Skeletal muscle tissue (tissue), 4 donors: ENCODE results near the gene PIAS2. TPM values are rescaled to one million over a fixed set of nuclear protein-coding genes. Genes with fewer than 3 reads are reported as not detected.
"Not testable (repeated sequence)": the region's sequence is repeated elsewhere in the genome, so short reads cannot be mapped to it uniquely, and the experiment has no call there.

ENCODE experiments used
- H3K27ac ChIP-seq: one replicate; pipeline ENCODE4 v1.7.0; 2013; ENCODE audit warnings: mild to moderate bottlenecking, low read depth, low read length, inconsistent platforms
- H3K27me3 ChIP-seq, 3 donors: one replicate each; pipeline ENCODE4 v1.7.0; 2013; ENCODE audit warnings: low read length in 3 of 3; ENCODE audit not compliant: control insufficient read depth in 3 of 3, insufficient read depth in 3 of 3
- H3K36me3 ChIP-seq, 3 donors: one replicate each; pipeline ENCODE4 v1.7.0; 2013; ENCODE audit warnings: low read length in 3 of 3; ENCODE audit not compliant: control insufficient read depth in 3 of 3, insufficient read depth in 3 of 3
- H3K4me1 ChIP-seq, 3 donors: one replicate each; pipeline ENCODE4 v1.7.0; 2013; ENCODE audit warnings: low read length in 3 of 3, mild to moderate bottlenecking in 3 of 3; ENCODE audit not compliant: control insufficient read depth in 3 of 3, insufficient read depth in 3 of 3
- H3K4me3 ChIP-seq, 3 donors: one replicate each; pipeline ENCODE4 v1.7.0; 2013; ENCODE audit warnings: low read length in 3 of 3
- H3K9ac ChIP-seq, 3 donors: one replicate each; pipeline ENCODE4 v1.7.0; 2013; ENCODE audit warnings: low read length in 3 of 3, mild to moderate bottlenecking in 3 of 3, moderate library complexity in 2 of 3, low read depth in 1 of 3
- H3K9me3 ChIP-seq, 3 donors: one replicate each; pipeline ENCODE4 v1.7.0; 2013; ENCODE audit warnings: low read length in 3 of 3; ENCODE audit not compliant: control insufficient read depth in 3 of 3
- total RNA-seq: library from RNA; depleted of rRNA; stranded (reverse); fragments of >200 nt; gene quantifications from one replicate; pipeline ENCODE4 v1.2.3, GENCODE V29; 2014
- donor health status: Osteomylitis.

Gene PIAS2
- total RNA-seq, 1 donor from 2014 or later: 35.5 TPM

DNA sequence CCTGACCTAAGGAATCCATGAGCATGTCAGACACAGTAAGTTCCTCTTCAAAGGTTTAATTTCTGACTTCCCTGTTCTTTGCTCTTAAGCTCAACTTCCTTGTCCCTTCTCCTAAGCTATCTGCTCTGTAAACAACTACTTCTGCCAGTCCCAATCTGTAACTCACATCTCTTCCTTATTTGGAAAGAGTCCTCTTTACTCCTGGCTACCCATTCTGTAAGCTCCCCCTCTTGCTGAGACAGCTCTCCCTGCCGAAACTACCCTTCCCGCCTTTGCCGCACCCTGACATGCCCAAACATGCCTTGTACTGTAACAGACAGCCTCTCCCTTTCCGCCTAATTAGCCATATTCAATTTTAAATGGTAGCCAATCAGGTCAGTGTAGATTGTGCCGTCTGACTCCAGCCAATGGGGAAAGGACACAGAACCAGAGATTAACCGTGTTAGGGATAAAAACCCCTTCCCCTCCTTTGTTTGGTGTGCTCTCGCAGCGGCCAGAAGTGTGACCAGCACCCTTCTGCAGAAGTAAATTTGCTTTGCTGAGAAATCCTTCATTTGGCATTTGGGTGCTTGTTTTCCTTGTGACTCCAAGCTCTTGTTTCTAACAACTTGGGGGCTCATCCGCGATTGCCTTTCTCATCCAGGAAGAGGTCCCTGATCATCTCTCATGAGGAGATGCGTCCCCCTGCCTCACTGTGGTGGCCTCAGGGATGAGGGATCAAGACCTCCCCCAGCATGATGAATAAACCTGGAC lies 49.0 kb downstream of the PIAS2 start:
- Histone ChIP-seq H3K36me3 (no peaks in the 10 kb centered on the region), H3K4me3 (no peak overlapping the region), H3K9me3 (peaks cover 0 to 7% (median 0%) of the 10 kb centered on the region in 3 donors), H3K27ac (no peak overlapping the region), H3K27me3 (no peaks in the 10 kb centered on the region), H3K4me1 (peaks cover 0 to 13% (median 0%) of the 10 kb centered on the region in 3 donors), H3K9ac (no peak overlapping the region)

DNA sequence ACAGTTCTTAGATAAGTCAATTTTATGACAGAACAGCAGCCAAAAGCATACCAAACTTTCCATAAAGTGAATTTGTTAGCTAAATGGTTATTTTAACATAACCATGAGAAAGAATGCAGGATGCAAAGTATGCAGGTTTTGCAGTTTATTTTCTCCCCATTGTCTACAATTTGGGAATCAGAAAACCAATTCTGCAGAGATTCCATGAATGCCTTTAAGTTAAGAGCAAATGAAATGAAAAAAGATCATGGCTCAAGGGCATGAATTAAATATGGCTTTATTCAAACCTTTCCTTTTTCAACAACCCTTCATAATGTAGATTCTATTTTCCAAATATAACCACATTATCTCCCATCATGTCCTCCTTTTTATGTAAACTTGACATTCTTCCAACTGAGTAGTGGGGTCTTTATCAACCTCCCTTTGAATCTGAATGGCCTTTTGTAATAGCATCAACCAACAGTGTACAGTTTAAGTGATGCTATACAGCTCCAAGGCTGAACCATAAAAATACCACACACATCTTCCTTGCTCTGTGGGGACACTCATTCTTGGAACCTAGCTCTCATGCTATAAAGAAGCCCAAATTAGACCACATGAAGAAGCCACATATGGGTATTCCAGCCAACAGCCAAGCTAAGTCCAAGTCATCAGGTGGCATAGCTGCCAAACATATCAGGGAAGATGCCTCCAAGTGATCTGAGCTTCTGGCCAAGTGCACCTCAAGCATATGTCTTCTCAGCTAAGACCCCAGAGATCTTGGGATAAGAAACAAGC lies 49.8 kb downstream of the PIAS2 start:
- H3K4me3 ChIP-seq: no peak overlapping the region
- H3K4me1 ChIP-seq: peaks cover 0 to 13% (median 0%) of the 10 kb centered on the region in 3 donors
- no peak overlapping the region for H3K27ac ChIP-seq
- no peaks in the 10 kb centered on the region for H3K27me3 ChIP-seq
- peaks cover 0 to 7% (median 0%) of the 10 kb centered on the region in 3 donors for H3K9me3 ChIP-seq
- no peak overlapping the region for H3K9ac ChIP-seq
- H3K36me3 ChIP-seq: no peaks in the 10 kb centered on the region

GRCh38 chr18:46866523-46866922 lies 50.8 kb downstream of the PIAS2 start:
- H3K4me1 ChIP-seq: peaks cover 0 to 13% (median 0%) of the 10 kb centered on the region in 3 donors
- no peak overlapping the region for H3K9ac ChIP-seq
- H3K27ac ChIP-seq: no peak overlapping the region
- no peak overlapping the region for H3K4me3 ChIP-seq
- H3K9me3 ChIP-seq: peaks cover 0 to 7% (median 0%) of the 10 kb centered on the region in 3 donors
- H3K27me3 ChIP-seq: no peaks in the 10 kb centered on the region
- H3K36me3 ChIP-seq: no peaks in the 10 kb centered on the region

- not testable (repeated sequence) for H3K4me3 ChIP-seq, H3K36me3 ChIP-seq, H3K27ac ChIP-seq, H3K27me3 ChIP-seq, H3K9me3 ChIP-seq, H3K9ac ChIP-seq
- H3K4me1 ChIP-seq: peaks cover 0 to 13% (median 0%) of the 10 kb centered on the region in 3 donors
Measured at GRCh38 chr18:46865245-46865644, 52.1 kb downstream of the PIAS2 start.

DNA sequence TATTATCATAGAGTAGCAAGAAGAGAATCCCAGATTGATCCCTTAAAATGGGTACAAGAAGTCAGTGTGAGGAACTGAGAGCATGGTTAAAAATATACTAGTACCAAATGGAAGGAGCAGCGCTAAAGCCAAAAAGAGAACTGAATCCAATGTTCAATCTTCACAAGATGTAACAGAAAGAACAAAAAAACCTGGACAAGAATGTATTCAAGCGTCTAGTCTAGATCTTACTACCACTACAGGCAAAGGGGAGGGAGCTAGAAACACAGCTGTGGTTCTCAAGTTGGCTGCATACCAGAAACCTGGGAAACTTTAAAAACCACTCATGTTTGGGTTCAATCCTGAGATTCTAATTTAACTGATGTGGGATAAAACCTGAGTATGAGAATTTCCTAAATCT lies 57.5 kb downstream of the PIAS2 start:
- Histone ChIP-seq H3K9ac (no peak overlapping the region), H3K4me1 (peaks cover 5 to 7% (median 6%) of the 10 kb centered on the region in 3 donors), H3K36me3 (peaks cover 0 to 2% (median 0%) of the 10 kb centered on the region in 3 donors), H3K4me3 (no peak overlapping the region), H3K27me3 (no peaks in the 10 kb centered on the region), H3K27ac (no peak overlapping the region), H3K9me3 (no peaks in the 10 kb centered on the region)

DNA sequence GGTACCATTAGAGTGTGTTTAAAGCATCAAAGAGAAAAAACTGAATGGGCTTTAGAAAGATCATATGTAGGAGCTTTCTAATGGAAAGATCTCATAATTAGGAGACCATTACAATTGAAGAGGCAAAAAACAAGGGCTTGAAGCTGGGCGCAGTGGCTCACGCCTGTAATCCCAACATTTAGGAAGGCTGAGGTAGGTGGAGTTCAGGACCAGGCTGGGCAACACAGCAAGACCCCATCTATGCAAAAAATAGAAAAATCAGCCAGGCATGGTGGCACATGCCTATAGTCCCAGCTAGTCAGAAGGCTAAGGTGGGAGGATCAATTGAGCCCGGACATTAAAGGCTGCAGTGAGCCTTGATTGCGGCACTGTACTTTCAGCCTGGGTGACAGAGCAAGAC lies 59.0 kb downstream of the PIAS2 start:
- no peak overlapping the region for H3K9ac ChIP-seq
- H3K27ac ChIP-seq: no peak overlapping the region
- H3K4me1 ChIP-seq: peaks cover 5 to 7% (median 6%) of the 10 kb centered on the region in 3 donors
- H3K27me3 ChIP-seq: no peaks in the 10 kb centered on the region
- no peak overlapping the region for H3K4me3 ChIP-seq
- H3K9me3 ChIP-seq: no peaks in the 10 kb centered on the region
- peaks cover 0 to 10% (median 3%) of the 10 kb centered on the region in 3 donors for H3K36me3 ChIP-seq

GRCh38 chr18:46856973-46857372 lies 60.3 kb downstream of the PIAS2 start:
- Histone ChIP-seq H3K9me3 (no peaks in the 10 kb centered on the region), H3K27ac (no peak overlapping the region), H3K36me3 (peaks cover 0 to 10% (median 3%) of the 10 kb centered on the region in 3 donors), H3K4me1 (peaks cover 5 to 7% (median 6%) of the 10 kb centered on the region in 3 donors), H3K27me3 (no peaks in the 10 kb centered on the region), H3K9ac (no peak overlapping the region), H3K4me3 (no peak overlapping the region)

GRCh38 chr18:46849007-46849406 lies 68.3 kb downstream of the PIAS2 start:
- no peak overlapping the region for H3K27ac ChIP-seq

DNA sequence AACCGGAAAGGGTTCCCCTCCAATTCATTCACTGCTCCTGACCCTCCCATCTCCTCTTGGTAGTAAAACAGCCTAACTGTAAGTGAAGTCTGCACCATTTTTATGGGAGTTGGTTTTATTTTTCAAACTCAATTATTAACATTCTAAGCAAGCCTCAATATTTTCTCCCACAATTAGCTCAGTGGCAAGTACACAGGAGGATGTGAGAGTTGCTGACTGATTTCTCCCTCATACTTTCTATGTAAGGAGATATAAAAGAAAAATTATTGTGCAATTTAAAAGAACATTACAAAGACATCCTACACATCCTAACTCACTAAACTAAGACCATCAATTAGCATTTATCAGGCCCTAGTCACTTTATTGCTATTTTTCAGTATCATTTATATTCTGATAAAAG lies 73.9 kb downstream of the PIAS2 start:
- Histone ChIP-seq H3K4me3 (no peak overlapping the region), H3K27me3 (no peaks in the 10 kb centered on the region), H3K27ac (no peak overlapping the region), H3K36me3 (peaks cover 0 to 4% (median 0%) of the 10 kb centered on the region in 3 donors), H3K9me3 (no peaks in the 10 kb centered on the region), H3K9ac (no peak overlapping the region), H3K4me1 (peaks cover 0 to 5% (median 4%) of the 10 kb centered on the region in 3 donors)

More at GRCh38 chr18:46849007-46849406, 68.3 kb downstream of the PIAS2 start:
- peaks cover 0 to 5% (median 4%) of the 10 kb centered on the region in 3 donors for H3K4me1 ChIP-seq
- peaks cover 0 to 4% (median 2%) of the 10 kb centered on the region in 3 donors for H3K36me3 ChIP-seq
- no peaks in the 10 kb centered on the region for H3K9me3 ChIP-seq
- H3K9ac ChIP-seq: no peak overlapping the region
- H3K4me3 ChIP-seq: no peak overlapping the region
- H3K27me3 ChIP-seq: no peaks in the 10 kb centered on the region

- H3K9me3 ChIP-seq: no peaks in the 10 kb centered on the region
- H3K4me3 ChIP-seq: no peak overlapping the region
- no peak overlapping the region for H3K9ac ChIP-seq
Measured at GRCh38 chr18:46842583-46842982, 74.7 kb downstream of the PIAS2 start.

More at GRCh38 chr18:46842583-46842982, 74.7 kb downstream of the PIAS2 start:
- Histone ChIP-seq H3K27me3 (no peaks in the 10 kb centered on the region), H3K36me3 (peaks cover 0 to 4% (median 0%) of the 10 kb centered on the region in 3 donors), H3K4me1 (peaks cover 0 to 5% (median 4%) of the 10 kb centered on the region in 3 donors), H3K27ac (no peak overlapping the region)
